Karpas-422 (cell line): ENCODE data around the gene VPS13A. TPM values are rescaled to one million over a fixed set of nuclear protein-coding genes. Genes with fewer than 3 reads are reported as not detected.

Experiments used
- DNase-seq: peaks from one replicate; pipeline ENCODE4 v3.0.0-alpha.2; 2015
- H2AFZ ChIP-seq: fragments of 200-600 bp; sonication (generic); 2 replicates; pipeline ENCODE4 v1.6.1; 2014; ENCODE audit warnings: antibody characterized with exemption, low read length, mixed read lengths
- H3K27ac ChIP-seq: fragments of 200-600 bp; sonication (generic); 2 replicates; pipeline ENCODE4 v1.5.1; 2014; ENCODE audit warnings: mild to moderate bottlenecking, low read length, moderate library complexity
- H3K27me3 ChIP-seq: fragments of 200-600 bp; sonication (generic); 2 replicates; pipeline ENCODE4 v1.6.1; 2014; ENCODE audit warnings: low read length, mixed read lengths
- H3K36me3 ChIP-seq: fragments of 200-600 bp; sonication (generic); 2 replicates; pipeline ENCODE4 v1.6.1; 2014; ENCODE audit warnings: low read length, mixed read lengths; ENCODE audit not compliant: insufficient read depth
- H3K4me1 ChIP-seq: fragments of 200-600 bp; sonication (generic); 2 replicates; pipeline ENCODE4 v1.6.1; 2014; ENCODE audit warnings: mild to moderate bottlenecking, low read length, mixed read lengths
- H3K4me2 ChIP-seq: fragments of 200-600 bp; sonication (generic); 2 replicates; pipeline ENCODE4 v1.6.1; 2014; ENCODE audit warnings: low read length, low read depth, mild to moderate bottlenecking; ENCODE audit not compliant: poor library complexity, severe bottlenecking
- H3K4me3 ChIP-seq: fragments of 200-600 bp; sonication (generic); 2 replicates; pipeline ENCODE4 v1.5.1; 2014; ENCODE audit warnings: mild to moderate bottlenecking, antibody characterized with exemption, low read length, mixed read lengths
- H3K79me2 ChIP-seq: fragments of 200-600 bp; sonication (generic); 2 replicates; pipeline ENCODE4 v1.6.1; 2014; ENCODE audit warnings: mild to moderate bottlenecking, low read length, mixed read lengths
- H3K9ac ChIP-seq: fragments of 200-600 bp; sonication (generic); 2 replicates; pipeline ENCODE4 v1.6.0; 2014; ENCODE audit warnings: low read length
- H3K9me2 ChIP-seq: fragments of 200-600 bp; sonication (generic), shearing (Covaris generic); replicated peaks from 2 replicates; pipeline ENCODE4 v1.6.0; 2014; ENCODE audit warnings: mild to moderate bottlenecking, low read length, moderate library complexity; ENCODE audit not compliant: insufficient read depth
- H3K9me3 ChIP-seq: fragments of 300-700, 200-600 bp; sonication (generic); 2 replicates; pipeline ENCODE4 v1.6.1; 2014; ENCODE audit warnings: low read length, mixed read lengths
- H4K20me1 ChIP-seq: fragments of 200-600 bp; sonication (generic); 2 replicates; pipeline ENCODE4 v1.6.1; 2014; ENCODE audit warnings: mild to moderate bottlenecking, antibody characterized with exemption, low read length, low read depth; ENCODE audit not compliant: insufficient read depth
- total RNA-seq: library from RNA; depleted of rRNA; stranded (reverse); fragments of >200 nt; shearing (Covaris generic); gene quantifications from 2 replicates; pipeline ENCODE4 v1.2.3, GENCODE V29; 2014; ENCODE audit warnings: low replicate concordance

VPS13A gene
- total RNA-seq, 1 experiment from 2014 or later, result 141 TPM

DNA sequence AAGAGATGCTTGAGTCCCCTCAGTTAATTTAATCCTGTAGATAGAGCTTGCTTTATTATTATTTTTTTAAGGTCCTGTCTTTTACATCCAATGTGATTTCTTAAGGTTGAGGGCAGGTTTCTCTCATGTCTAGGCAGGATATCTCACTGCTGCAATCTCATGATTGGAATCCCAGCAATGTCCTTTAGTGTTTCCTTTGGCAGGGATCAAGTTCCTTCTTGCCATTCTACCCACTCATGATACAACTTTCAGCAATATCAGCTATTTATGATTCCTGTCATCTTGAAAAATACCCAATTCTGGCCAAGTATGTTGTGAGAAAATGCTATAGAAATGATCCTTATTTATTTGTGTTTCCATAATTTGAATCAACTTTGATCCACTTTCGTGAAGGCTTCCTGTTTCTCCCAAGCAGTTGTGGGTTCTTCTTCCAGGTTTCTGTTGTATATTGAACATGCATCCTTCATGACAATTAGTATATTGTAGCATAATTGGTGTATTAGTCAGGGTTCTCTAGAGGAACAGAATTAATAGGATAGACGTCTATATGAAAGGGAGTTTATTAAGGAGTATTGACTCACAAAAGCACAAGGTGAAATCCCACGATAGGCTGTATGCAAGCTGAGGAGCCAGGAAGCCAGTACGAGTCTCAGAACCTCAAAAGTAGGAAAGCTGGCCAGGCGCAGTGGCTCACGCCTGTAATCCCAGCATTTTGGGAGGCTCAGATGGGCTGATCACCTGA lies 18.4 kb upstream of the VPS13A start:
- Histone ChIP-seq H3K4me3 (no peak overlapping the region), H3K79me2 (no peaks in the 10 kb centered on the region), H3K36me3 (no peaks in the 10 kb centered on the region), H3K9me2 (no peaks in the 10 kb centered on the region), H4K20me1 (no peaks in the 10 kb centered on the region), H3K9ac (no peak overlapping the region), H3K4me1 (no peaks in the 10 kb centered on the region), H3K27ac (no peak overlapping the region), H3K9me3 (no peaks in the 10 kb centered on the region), H3K27me3 (no peaks in the 10 kb centered on the region), H3K4me2 (no peak overlapping the region), H2AFZ (no peak overlapping the region)
- DNase-seq, result no peak

DNA sequence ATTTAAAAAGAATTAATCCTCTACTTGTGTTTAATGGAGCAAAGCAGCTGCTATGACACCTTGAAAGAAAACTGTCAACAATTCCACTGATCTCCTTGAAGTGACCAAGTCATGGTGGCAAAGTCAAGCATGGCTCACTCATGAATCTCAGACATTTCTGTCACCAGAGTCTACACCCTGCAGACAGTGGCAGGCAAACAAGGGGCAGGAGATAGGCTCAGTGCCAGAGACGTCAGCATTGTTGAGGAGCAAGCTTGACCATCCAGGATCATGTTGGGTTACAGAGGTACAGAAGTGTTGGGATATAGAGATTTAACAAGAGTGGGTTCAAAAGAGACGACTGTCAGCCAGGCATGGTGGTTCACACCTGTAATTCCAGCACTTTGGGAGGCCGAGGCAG lies 16.1 kb upstream of the VPS13A start:
- H3K9me3 ChIP-seq, result no peaks in the 10 kb centered on the region
- H3K9ac ChIP-seq, result no peak overlapping the region
- H3K4me2 ChIP-seq, result no peak overlapping the region
- H3K9me2 ChIP-seq, result no peaks in the 10 kb centered on the region
- no peaks in the 10 kb centered on the region for H3K27me3 ChIP-seq
- DNase-seq, result no peak
- no peaks in the 10 kb centered on the region for H3K79me2 ChIP-seq
- H3K36me3 ChIP-seq, result no peaks in the 10 kb centered on the region
- H2AFZ ChIP-seq, result no peak overlapping the region
- no peak overlapping the region for H3K27ac ChIP-seq
- H4K20me1 ChIP-seq, result no peaks in the 10 kb centered on the region
- H3K4me1 ChIP-seq, result no peaks in the 10 kb centered on the region
- H3K4me3 ChIP-seq, result no peak overlapping the region

DNA sequence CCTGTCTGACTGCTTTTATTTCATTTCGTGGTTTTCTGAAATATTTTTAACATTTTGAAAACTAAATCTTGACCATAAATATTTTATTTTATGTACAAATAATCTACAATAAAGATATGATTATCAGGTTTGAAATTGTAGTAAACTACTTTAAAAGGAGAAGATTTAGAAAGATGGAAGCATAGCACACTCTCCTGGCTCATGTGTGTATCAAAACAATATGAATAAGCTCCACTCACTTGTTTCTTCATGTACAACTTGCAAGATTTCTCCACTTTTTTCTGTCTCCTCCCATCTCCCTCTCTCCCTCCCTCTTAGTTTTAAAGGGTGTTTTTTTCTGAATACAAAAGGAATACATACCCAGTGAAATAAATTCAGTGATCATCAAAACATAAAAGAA lies 15.4 kb upstream of the VPS13A start:
- Histone ChIP-seq H3K4me3 (no peak overlapping the region), H3K27me3 (no peaks in the 10 kb centered on the region), H3K9me2 (no peaks in the 10 kb centered on the region), H2AFZ (no peak overlapping the region), H3K36me3 (no peaks in the 10 kb centered on the region), H3K9ac (no peak overlapping the region), H3K79me2 (no peaks in the 10 kb centered on the region), H3K4me1 (peaks cover 2% of the 10 kb centered on the region), H3K9me3 (no peaks in the 10 kb centered on the region), H3K4me2 (no peak overlapping the region), H3K27ac (no peak overlapping the region), H4K20me1 (no peaks in the 10 kb centered on the region)
- no peak for DNase-seq

DNA sequence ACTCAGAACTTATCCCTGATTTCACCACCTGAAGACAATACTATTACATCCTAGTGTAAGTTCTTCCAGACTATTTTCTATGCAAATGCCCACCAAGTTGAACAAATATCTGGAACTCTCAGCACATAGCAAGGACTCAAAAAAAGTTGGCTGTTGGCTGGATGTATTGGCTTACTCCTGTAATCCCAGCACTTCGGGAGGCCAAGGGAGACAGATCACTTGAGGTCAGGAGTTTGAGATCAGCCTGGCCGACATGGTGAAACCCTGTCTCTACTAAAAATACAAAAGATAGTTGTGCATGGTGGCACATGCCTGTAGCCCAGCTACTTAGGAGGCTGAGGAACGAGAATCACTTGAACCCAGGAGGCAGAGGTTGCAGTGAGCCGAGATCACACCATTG lies 15.0 kb upstream of the VPS13A start:
- no peaks in the 10 kb centered on the region for H4K20me1 ChIP-seq
- no peaks in the 10 kb centered on the region for H3K36me3 ChIP-seq
- H3K9me3 ChIP-seq, result no peaks in the 10 kb centered on the region
- H2AFZ ChIP-seq, result no peak overlapping the region
- no peak for DNase-seq
- no peaks in the 10 kb centered on the region for H3K79me2 ChIP-seq
- no peaks in the 10 kb centered on the region for H3K9me2 ChIP-seq
- peaks cover 5% of the 10 kb centered on the region for H3K4me1 ChIP-seq
- H3K4me2 ChIP-seq, result no peak overlapping the region
- no peak overlapping the region for H3K27ac ChIP-seq
- no peaks in the 10 kb centered on the region for H3K27me3 ChIP-seq
- no peak overlapping the region for H3K4me3 ChIP-seq
- no peak overlapping the region for H3K9ac ChIP-seq

DNA sequence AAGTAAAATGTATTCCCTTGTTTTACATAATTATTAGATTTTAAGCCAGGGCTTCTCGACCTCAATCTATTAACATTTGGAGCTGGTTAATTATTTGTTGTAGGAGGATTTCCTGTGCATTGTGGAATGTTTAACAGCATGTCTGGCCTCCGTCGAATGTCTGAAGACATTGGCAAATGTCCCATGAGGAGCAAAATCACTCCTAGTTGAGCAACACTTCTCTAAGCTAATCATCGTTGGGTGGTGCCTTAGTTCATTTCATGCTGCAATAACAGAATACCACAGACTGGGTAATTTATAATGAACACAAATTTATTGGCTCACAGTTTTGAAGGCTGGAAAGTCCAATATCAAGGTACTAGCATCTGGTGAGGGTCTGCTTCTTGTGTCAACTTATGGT lies 13.4 kb upstream of the VPS13A start:
- no peaks in the 10 kb centered on the region for H4K20me1 ChIP-seq
- H3K36me3 ChIP-seq, result no peaks in the 10 kb centered on the region
- H3K27me3 ChIP-seq, result no peaks in the 10 kb centered on the region
- DNase-seq, result no peak
- H3K9me3 ChIP-seq, result no peaks in the 10 kb centered on the region
- no peak overlapping the region for H2AFZ ChIP-seq
- H3K79me2 ChIP-seq, result no peaks in the 10 kb centered on the region
- H3K4me3 ChIP-seq, result no peak overlapping the region
- H3K9me2 ChIP-seq, result no peaks in the 10 kb centered on the region
- no peak overlapping the region for H3K4me2 ChIP-seq
- H3K9ac ChIP-seq, result no peak overlapping the region
- peaks cover 5% of the 10 kb centered on the region for H3K4me1 ChIP-seq
- no peak overlapping the region for H3K27ac ChIP-seq

DNA sequence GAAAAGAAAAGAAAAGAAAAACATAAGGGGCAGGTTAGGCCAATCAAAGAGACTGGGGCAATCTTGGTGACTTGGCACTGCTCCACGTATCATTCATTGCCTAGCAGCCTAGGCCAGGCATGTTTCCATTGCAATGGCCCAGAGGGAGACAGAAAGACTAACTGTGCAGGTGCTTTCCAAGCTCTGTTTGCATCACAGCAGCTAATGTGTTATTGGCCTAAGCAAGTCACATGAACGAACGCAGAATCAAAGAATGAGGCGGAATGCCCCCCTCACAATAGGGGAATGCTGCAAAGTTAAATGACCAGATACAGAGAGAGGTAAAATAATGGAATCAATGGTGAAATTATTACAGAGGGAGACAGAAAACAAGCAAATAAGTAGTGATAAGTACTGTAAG lies 11.1 kb upstream of the VPS13A start:
- Histone ChIP-seq H3K79me2 (no peaks in the 10 kb centered on the region), H3K4me3 (no peak overlapping the region), H2AFZ (no peak overlapping the region), H3K9ac (no peak overlapping the region), H3K36me3 (no peaks in the 10 kb centered on the region), H3K9me2 (no peaks in the 10 kb centered on the region), H3K4me2 (no peak overlapping the region), H3K27ac (no peak overlapping the region), H3K27me3 (no peaks in the 10 kb centered on the region), H3K9me3 (no peaks in the 10 kb centered on the region), H4K20me1 (no peaks in the 10 kb centered on the region), H3K4me1 (peaks cover 5% of the 10 kb centered on the region)
- DNase-seq, result no peak

DNA sequence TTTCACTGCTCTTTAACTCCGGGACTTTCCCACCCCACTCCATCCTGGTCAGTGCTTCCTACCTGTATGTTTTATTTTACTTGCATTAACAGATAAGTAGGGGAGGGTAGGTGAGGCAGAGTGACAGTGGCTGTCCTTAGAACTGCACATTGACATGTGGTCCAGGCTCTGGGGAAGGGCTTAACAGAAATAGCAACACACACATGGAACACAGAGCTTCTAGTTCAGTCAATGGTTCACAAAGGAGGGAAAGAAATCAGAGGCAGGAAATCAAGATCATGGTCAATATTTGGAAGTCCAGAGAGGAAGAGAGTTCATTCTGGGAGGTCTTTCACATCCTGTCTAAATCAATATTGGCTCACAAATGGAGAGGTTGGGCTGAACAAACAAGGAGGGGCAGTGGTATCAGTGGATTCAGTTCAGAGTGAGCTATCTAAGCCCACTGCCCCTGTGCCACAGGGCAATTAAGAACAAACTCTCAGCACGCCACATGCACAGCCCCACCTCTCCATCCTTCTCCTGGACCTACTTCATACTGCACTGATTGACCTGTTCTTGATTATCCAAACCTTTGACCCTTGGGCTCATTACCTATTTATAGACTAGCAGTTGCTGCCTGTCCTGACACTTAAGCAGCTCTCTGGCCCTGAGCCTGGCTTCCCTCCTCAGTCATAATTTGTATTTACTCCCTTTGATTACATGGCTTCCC lies 6.2 kb upstream of the VPS13A start:
- no peaks in the 10 kb centered on the region for H3K36me3 ChIP-seq
- H4K20me1 ChIP-seq, result no peaks in the 10 kb centered on the region
- no peak overlapping the region for H3K9ac ChIP-seq
- 0 out of 2 replicates have a peak overlapping the region, but pooled peaks have one; percentile 34 for H2AFZ ChIP-seq
- no peaks in the 10 kb centered on the region for H3K9me2 ChIP-seq
- peaks cover 8% of the 10 kb centered on the region for H3K4me1 ChIP-seq
- H3K27ac ChIP-seq, result no peak overlapping the region
- H3K4me2 ChIP-seq, result no peak overlapping the region
- no peaks in the 10 kb centered on the region for H3K79me2 ChIP-seq
- no peaks in the 10 kb centered on the region for H3K9me3 ChIP-seq
- no peak overlapping the region for H3K4me3 ChIP-seq
- no peaks in the 10 kb centered on the region for H3K27me3 ChIP-seq
- DNase-seq, result no peak

DNA sequence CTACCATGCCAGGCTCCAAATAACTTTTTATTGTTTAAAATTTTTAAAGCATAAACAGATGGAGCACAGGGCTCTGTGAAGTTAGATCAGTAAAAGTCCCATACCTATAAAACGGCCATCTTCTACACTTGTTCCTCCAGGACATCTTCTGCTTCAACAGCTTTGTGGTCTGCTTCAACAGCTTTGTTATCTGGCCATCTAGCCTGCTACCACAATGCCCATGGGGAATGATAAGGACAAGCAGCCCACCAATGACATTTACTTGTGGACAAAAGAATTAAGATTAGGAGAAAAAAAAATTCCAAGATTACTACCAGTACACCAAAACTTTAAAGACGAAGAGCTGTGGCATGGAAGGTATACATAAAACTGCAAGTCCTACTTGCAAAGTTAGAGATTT lies 2.2 kb upstream of the VPS13A start:
- no peak overlapping the region for H3K4me3 ChIP-seq
- H3K27me3 ChIP-seq, result no peaks in the 10 kb centered on the region
- H3K79me2 ChIP-seq, result peaks cover 25% of the 10 kb centered on the region
- H4K20me1 ChIP-seq, result no peaks in the 10 kb centered on the region
- no peaks in the 10 kb centered on the region for H3K9me3 ChIP-seq
- H3K9me2 ChIP-seq, result no peaks in the 10 kb centered on the region
- no peak overlapping the region for H2AFZ ChIP-seq
- H3K9ac ChIP-seq, result no peak overlapping the region
- no peak overlapping the region for H3K4me2 ChIP-seq
- DNase-seq, result no peak
- no peak overlapping the region for H3K27ac ChIP-seq
- 0 out of 2 replicates have a peak, but pooled peaks cover 5% of the 10 kb centered on the region for H3K36me3 ChIP-seq
- H3K4me1 ChIP-seq, result peaks cover 25% of the 10 kb centered on the region
